Peyer's patch (tissue), 4 donors: Measurements from ENCODE around the gene KIFBP.

Source experiments
- CTCF ChIP-seq, 6 experiments: fragments of 450-650 bp in 4 of 6; fragments of 200-600 bp in 2 of 6; sonication (generic) in 1 of 6; IDR thresholded peaks; one replicate each; pipeline ENCODE4 v1.5.1; 2017 to 2019; ENCODE audit warnings: antibody characterized with exemption in 6 of 6, mild to moderate bottlenecking in 3 of 6, moderate library complexity in 1 of 6
- POLR2A ChIP-seq, 2 donors: fragments of 450-650 bp; IDR thresholded peaks; one replicate each; pipeline ENCODE4 v1.5.1; 2017; ENCODE audit warnings: antibody characterized with exemption in 2 of 2, mild to moderate bottlenecking in 2 of 2, moderate library complexity in 2 of 2

DNA sequence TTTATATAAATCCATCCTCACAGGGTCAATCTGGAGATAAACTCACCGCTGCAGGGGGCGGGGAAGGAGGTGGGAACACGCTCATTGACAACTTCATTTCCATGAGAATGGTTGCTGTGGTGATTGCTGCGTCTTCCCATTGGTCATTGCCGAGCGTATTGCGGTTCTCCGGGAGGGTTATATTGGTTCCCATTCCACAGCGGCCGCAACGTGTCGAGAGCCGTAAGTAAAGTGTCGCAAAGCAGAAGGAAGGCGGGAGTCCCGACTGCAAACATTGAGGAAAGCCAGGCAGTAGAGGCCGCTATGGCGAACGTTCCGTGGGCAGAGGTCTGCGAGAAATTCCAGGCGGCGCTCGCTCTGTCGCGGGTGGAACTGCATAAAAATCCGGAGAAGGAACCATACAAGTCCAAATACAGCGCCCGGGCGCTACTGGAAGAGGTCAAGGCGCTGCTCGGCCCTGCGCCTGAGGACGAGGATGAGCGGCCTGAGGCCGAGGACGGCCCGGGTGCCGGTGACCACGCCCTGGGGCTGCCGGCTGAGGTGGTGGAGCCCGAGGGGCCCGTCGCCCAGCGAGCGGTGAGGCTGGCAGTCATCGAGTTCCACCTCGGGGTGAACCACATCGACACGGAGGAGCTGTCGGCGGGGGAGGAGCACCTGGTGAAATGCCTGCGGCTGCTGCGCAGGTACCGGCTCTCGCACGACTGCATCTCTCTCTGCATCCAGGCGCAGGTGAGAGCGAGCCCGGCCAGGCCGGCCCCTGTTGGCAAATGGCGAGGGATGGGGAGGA lies at the start of gene KIFBP:
- TF ChIP-seq CTCF (IDR thresholded peaks at IDR 0.05) (peak in 5 of 6 experiments; percentile 11 to 49 (median 46)), POLR2A (IDR thresholded peaks at IDR 0.05) (peak; percentile 71 to 83)
